IMR-90 (cell line): ENCODE data around the gene AXIN1. TPM values are rescaled to one million over a fixed set of nuclear protein-coding genes. Genes with fewer than 3 reads are reported as not detected.

Experiments
- ATAC-seq: fragments of 200-7000 bp; cut with Tn5 transposase; 2 replicates; pipeline ENCODE4 v1.9.1; 2020; ENCODE audit warnings: low read depth, mild to moderate bottlenecking, moderate library complexity
- BruUV-seq: library from RNA; stranded (reverse); fragments of 400-500 nt; replicated peaks from 2 replicates; lab custom pipeline; 2021; lab: Mats Ljungman, UMichigan
- CTCF ChIA-PET: fragments of 300-600 bp; formaldehyde crosslinking; extraction: SDS; loops from one replicate; lab custom pipeline; 2021; ENCODE audit warnings: antibody characterized with exemption; lab: Yijun Ruan, JAX
- POLR2A ChIA-PET: fragments of 300-600 bp; sonication (Branson Sonifier 250); formaldehyde crosslinking; loops from one replicate; lab custom pipeline; 2022; ENCODE audit warnings: antibody characterized with exemption; ENCODE audit not compliant: unreplicated experiment; lab: Charles Lee
- DNase-seq: peaks from one replicate; pipeline ENCODE4 v3.0.0; 2013
- H2AFZ ChIP-seq: replicated peaks from 2 replicates; pipeline ENCODE3; 2013; ENCODE audit warnings: low read length, mild to moderate bottlenecking; ENCODE audit not compliant: poor library complexity
- H2AK5ac ChIP-seq: 2 replicates; pipeline ENCODE4 v1.6.1; 2013; ENCODE audit warnings: low read depth, low read length, inconsistent platforms
- H2AK9ac ChIP-seq: replicated peaks from 2 replicates; pipeline ENCODE3; 2013; ENCODE audit warnings: mild to moderate bottlenecking, low read depth, low read length, moderate library complexity; ENCODE audit not compliant: poor library complexity
- H2BK120ac ChIP-seq: 2 replicates; pipeline ENCODE4 v1.6.1; 2013; ENCODE audit warnings: low read depth, low read length, inconsistent platforms
- H2BK15ac ChIP-seq: 3 replicates; pipeline ENCODE4 v1.6.1; 2013; ENCODE audit warnings: low read depth, low read length, inconsistent platforms
- H2BK20ac ChIP-seq: 2 replicates; pipeline ENCODE4 v1.6.1; 2013; ENCODE audit warnings: low read depth, mild to moderate bottlenecking, inconsistent platforms, low read length, moderate library complexity
- H2BK5ac ChIP-seq: 2 replicates; pipeline ENCODE4 v1.6.1; 2013; ENCODE audit warnings: mild to moderate bottlenecking, low read depth, low read length, inconsistent platforms; ENCODE audit not compliant: poor library complexity, severe bottlenecking
- H3K14ac ChIP-seq: replicated peaks from 2 replicates; pipeline ENCODE4 v1.6.1; 2013; ENCODE audit warnings: low read depth, low read length, inconsistent platforms
- H3K18ac ChIP-seq: 2 replicates; pipeline ENCODE4 v1.6.1; 2013; ENCODE audit warnings: low read depth, low read length, control low read depth
- H3K23ac ChIP-seq: 2 replicates; pipeline ENCODE4 v1.6.1; 2013; ENCODE audit warnings: low read depth, low read length, inconsistent platforms
- H3K27ac ChIP-seq: 2 replicates; pipeline ENCODE4 v1.5.1; 2013; ENCODE audit warnings: mild to moderate bottlenecking, control low read depth, low read length; ENCODE audit not compliant: insufficient read depth
- H3K27me3 ChIP-seq: 2 replicates; pipeline ENCODE4 v1.6.1; 2013; ENCODE audit warnings: low read length; ENCODE audit not compliant: control insufficient read depth, insufficient read depth
- H3K36me3 ChIP-seq: 2 replicates; pipeline ENCODE4 v1.6.1; 2013; ENCODE audit warnings: low read length, mixed read lengths; ENCODE audit not compliant: control insufficient read depth, insufficient read depth
- H3K4ac ChIP-seq: 2 replicates; pipeline ENCODE4 v1.6.1; 2013; ENCODE audit warnings: low read depth, low read length, inconsistent platforms
- H3K4me1 ChIP-seq: 2 replicates; pipeline ENCODE4 v1.6.1; 2013; ENCODE audit warnings: low read length, mixed read lengths; ENCODE audit not compliant: control insufficient read depth, insufficient read depth
- H3K4me2 ChIP-seq: 2 replicates; pipeline ENCODE4 v1.6.1; 2013; ENCODE audit warnings: low read depth, mild to moderate bottlenecking, control low read depth, low read length, moderate library complexity
- H3K4me3 ChIP-seq: 2 replicates; pipeline ENCODE4 v1.5.1; 2013; ENCODE audit warnings: low read depth, mild to moderate bottlenecking, control low read depth, low read length, moderate library complexity; ENCODE audit not compliant: insufficient read depth
- H3K56ac ChIP-seq: 2 replicates; pipeline ENCODE4 v1.6.1; 2013; ENCODE audit warnings: low read length, inconsistent platforms; ENCODE audit not compliant: insufficient read depth; ENCODE audit errors: extremely low read depth
- H3K79me1 ChIP-seq, 2 experiments: 2 replicates each; pipeline ENCODE4 v1.6.1; 2013; ENCODE audit warnings: low read length in 2 of 2, inconsistent platforms in 1 of 2, low read depth in 1 of 2
- H3K9ac ChIP-seq: 2 replicates; pipeline ENCODE4 v1.6.1; 2013; ENCODE audit warnings: low read depth, low read length, control low read depth
- H3K9me1 ChIP-seq: 2 replicates; pipeline ENCODE4 v1.6.1; 2013; ENCODE audit warnings: low read length, inconsistent platforms; ENCODE audit not compliant: insufficient read depth
- H3K9me3 ChIP-seq: 2 replicates; pipeline ENCODE4 v1.6.1; 2013; ENCODE audit warnings: low read length; ENCODE audit not compliant: control insufficient read depth, insufficient read depth
- H4K20me1 ChIP-seq: 2 replicates; pipeline ENCODE4 v1.6.1; 2013; ENCODE audit warnings: low read length, inconsistent platforms; ENCODE audit not compliant: insufficient read depth
- H4K5ac ChIP-seq: 2 replicates; pipeline ENCODE4 v1.6.1; 2013; ENCODE audit warnings: mild to moderate bottlenecking, low read depth, low read length, control low read depth
- H4K8ac ChIP-seq, 2 experiments: 2 replicates each; pipeline ENCODE4 v1.6.1; 2013; ENCODE audit warnings: low read depth in 2 of 2, low read length in 2 of 2, control low read depth in 1 of 2, inconsistent platforms in 1 of 2
- H4K91ac ChIP-seq: 2 replicates; pipeline ENCODE4 v1.6.1; 2013; ENCODE audit warnings: low read depth, low read length, inconsistent platforms; ENCODE audit not compliant: insufficient read depth
- BHLHE40 ChIP-seq: fragments of 150-350 bp; IDR thresholded peaks from 2 replicates; pipeline ENCODE4 v1.6.1; 2016; ENCODE audit warnings: mild to moderate bottlenecking, low read depth, low read length
- CHD1 ChIP-seq: IDR thresholded peaks from 2 replicates; pipeline ENCODE4 v1.6.1; 2012; ENCODE audit warnings: low read depth, low read length, improper control_type of control experiment
- CTCF ChIP-seq: conservative IDR thresholded peaks from 2 replicates; pipeline ENCODE4 v1.5.1; 2012; ENCODE audit warnings: mild to moderate bottlenecking, low read depth, low read length, improper control_type of control experiment
- ELK1 ChIP-seq: fragments of 150-350 bp; IDR thresholded peaks from 2 replicates; pipeline ENCODE4 v1.6.1; 2016; ENCODE audit warnings: low read depth, mild to moderate bottlenecking, low read length, moderate library complexity, borderline replicate concordance
- FOS ChIP-seq: fragments of 150-350 bp; IDR thresholded peaks from 2 replicates; pipeline ENCODE4 v1.6.1; 2016; ENCODE audit warnings: low read depth, low read length
- MAFK ChIP-seq: IDR thresholded peaks from 2 replicates; pipeline ENCODE4 v1.6.1; 2012; ENCODE audit warnings: low read depth, low read length, improper control_type of control experiment
- MAZ ChIP-seq: IDR thresholded peaks from 2 replicates; pipeline ENCODE4 v1.6.1; 2012; ENCODE audit warnings: low read depth, mild to moderate bottlenecking, low read length, improper control_type of control experiment, moderate library complexity, borderline replicate concordance
- NFE2L2 ChIP-seq: fragments of 150-350 bp; IDR thresholded peaks from 2 replicates; pipeline ENCODE4 v1.6.1; 2016; ENCODE audit warnings: low read depth, mild to moderate bottlenecking, low read length
- POLR2A ChIP-seq: IDR thresholded peaks from 2 replicates; pipeline ENCODE4 v1.6.1; 2012; ENCODE audit warnings: mild to moderate bottlenecking, low read depth, low read length
- RAD21 ChIP-seq: IDR thresholded peaks from 2 replicates; pipeline ENCODE4 v1.6.1; 2012; ENCODE audit warnings: low read length, improper control_type of control experiment
- RCOR1 ChIP-seq: IDR thresholded peaks from 2 replicates; pipeline ENCODE4 v1.6.1; 2012; ENCODE audit warnings: mild to moderate bottlenecking, low read length, improper control_type of control experiment; ENCODE audit not compliant: insufficient replicate concordance
- RFX5 ChIP-seq: IDR thresholded peaks from 2 replicates; pipeline ENCODE4 v1.8.0; 2012; ENCODE audit warnings: low read depth, mild to moderate bottlenecking, low read length, moderate library complexity
- SMC3 ChIP-seq: fragments of 150-350 bp; IDR thresholded peaks from 2 replicates; pipeline ENCODE4 v1.6.1; 2016; ENCODE audit warnings: low read depth, mild to moderate bottlenecking, antibody characterized with exemption, low read length, moderate library complexity
- USF2 ChIP-seq: fragments of 150-350 bp; IDR thresholded peaks from 2 replicates; pipeline ENCODE4 v1.6.1; 2017; ENCODE audit warnings: mild to moderate bottlenecking, antibody characterized with exemption, low read length, low read depth
- WGBS, 2 experiments: methylation state at CpG; one replicate each; pipeline versions ENCODE4 v1.1.5 to v1.1.7; 2013; ENCODE audit warnings: missing lambda C conversion rate in 2 of 2; ENCODE audit not compliant: insufficient read length in 1 of 2; ENCODE audit errors: extremely low coverage in 2 of 2; 5-methylcytosine and 5-hydroxymethylcytosine counted together
- dilution Hi-C: fragments of 300-500 bp; cut with HindIII; formaldehyde crosslinking; loops from one replicate; pipeline ENCODE4 v1.14.3; 2018; ENCODE audit warnings: low sequenced_read_pairs; ENCODE audit not compliant: unreplicated experiment
- in situ Hi-C: fragments of 300-500 bp; cut with MboI; formaldehyde crosslinking; loops from 3 replicates; pipeline ENCODE4 v1.14.3; 2019; ENCODE audit warnings: low sequenced_read_pairs, inconsistent platforms, mixed read lengths
- intact Hi-C: fragments of 100-400 bp; cut with micrococcal nuclease; formaldehyde crosslinking; loops from 2 replicates; pipeline ENCODE4 v1.10.0; 2022
- polyA plus RNA-seq, 3 experiments: library from polyadenylated mRNA; depleted of rRNA; stranded (reverse); fragments of >200 nt; gene quantifications; 2 replicates each; pipeline ENCODE4 v1.2.3, GENCODE V29; 2012; ENCODE audit warnings: low replicate concordance in 1 of 3
- total RNA-seq: library from RNA; depleted of rRNA; stranded (reverse); fragments of >200 nt; gene quantifications from 2 replicates; pipeline ENCODE4 v1.2.3, GENCODE V29; 2012

The AXIN1 gene
- total and polyA plus RNA-seq, 2 of the 4 experiments (the other 2 are of a cell fraction): 10.9 to 14.2 TPM

GRCh38 chr16:240559-240958 lies 112.0 kb downstream of the AXIN1 start:
- Histone ChIP-seq H3K23ac (no peak overlapping the region), H4K91ac (no peak overlapping the region), H3K9me1 (0 out of 2 replicates have a peak, but pooled peaks cover 8% of the 10 kb centered on the region), H3K14ac (no peak overlapping the region), H2BK120ac (no peak overlapping the region), H3K4me3 (no peak overlapping the region), H3K56ac (no peak overlapping the region), H2AFZ (no peak overlapping the region), H3K4ac (no peak overlapping the region), H3K9ac (no peak overlapping the region), H4K5ac (no peak overlapping the region), H2BK15ac (no peak overlapping the region), H3K36me3 (no peaks in the 10 kb centered on the region), H3K4me1 (peaks cover 4% of the 10 kb centered on the region), H2BK20ac (no peak overlapping the region), H2AK5ac (no peak overlapping the region), H4K8ac (no peak overlapping the region), H2BK5ac (no peak overlapping the region), H4K20me1 (peaks cover 12% of the 10 kb centered on the region; the same call in 1 of the 2 replicates), H2AK9ac (no peak overlapping the region), H3K79me1 (peaks cover 26 to 47% of the 10 kb centered on the region in 2 experiments), H3K27me3 (no peaks in the 10 kb centered on the region), H3K18ac (no peak overlapping the region), H3K27ac (no peak overlapping the region), H3K9me3 (no peaks in the 10 kb centered on the region), H3K4me2 (no peak overlapping the region)
- no peak for TF ChIP-seq FOS
- no peak for TF ChIP-seq SMC3
- no peak for TF ChIP-seq MAZ
- TF ChIP-seq MAFK: no peak
- TF ChIP-seq RAD21: no peak
- no peak for TF ChIP-seq ELK1
- TF ChIP-seq USF2: no peak
- TF ChIP-seq NFE2L2: no peak
- TF ChIP-seq CHD1: no peak
- TF ChIP-seq BHLHE40: no peak
- TF ChIP-seq RFX5: no peak
- no peak for TF ChIP-seq RCOR1
- TF ChIP-seq POLR2A: no peak
- TF ChIP-seq CTCF: no peak
- intact Hi-C loops: loop anchor here (5.0 kb wide), 1 partner anchor 92 kb away; no protein-coding TSS in a partner anchor
- no TSS peak for BruUV-seq
- CTCF ChIA-PET: interaction anchor here (1.3 to 1.6 kb wide), 2 partner anchors 13 to 133 kb away, joined by 3 to 5 read pairs; no protein-coding TSS in a partner anchor
- DNase-seq (no peak), ATAC-seq (no peak)
- POLR2A ChIA-PET: no interaction called here
- in situ Hi-C loops: no loop called here
- dilution Hi-C loops: no loop called here
- no CpG with 5 or more reads among the region's 8 CpGs for WGBS, 2 experiments
